Activated naive CD4-positive, alpha-beta T cell treated with anti-CD3 and anti-CD28 coated beads, Interleukin-2, amount 10 ng/mL, durations not matched to agents 5 hours and 36 hours (primary cell): ENCODE results near the gene POTEM. TPM values are rescaled to one million over a fixed set of nuclear protein-coding genes. Genes with fewer than 3 reads are reported as not detected.

Experiments used
- total RNA-seq, 2 experiments: library from RNA; stranded (reverse); gene quantifications; one replicate each; pipeline ENCODE4 v1.2.3, GENCODE V29; 2021

Gene POTEM
- total RNA-seq = not detected

DNA sequence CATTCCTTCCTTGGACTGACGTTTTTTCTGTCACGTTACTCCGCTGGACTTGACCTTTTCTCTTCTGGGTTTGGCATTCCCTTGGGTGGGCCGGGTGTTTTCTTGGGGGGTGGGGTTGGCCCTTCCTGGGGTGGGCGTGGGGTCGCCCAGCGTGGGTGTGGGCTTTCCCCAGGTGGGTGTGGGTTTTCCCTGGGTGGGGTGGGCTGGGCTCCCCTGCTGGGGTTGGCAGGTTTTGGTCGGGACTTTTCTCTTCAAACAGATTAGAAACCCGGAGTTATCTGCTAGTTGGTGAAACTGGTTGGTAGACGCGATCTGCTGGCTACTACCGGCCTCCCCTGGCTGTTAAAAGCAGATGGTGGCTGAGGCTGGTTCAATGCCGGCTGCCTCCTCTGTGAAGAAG, at the start of gene POTEM:
TSS of gene POTEM (plus strand) at position 301 of the 400 bp plus-strand sequence. CDS start at position 353, 52 bp downstream.

